HG02763 (cell line): ENCODE results near the gene COX5A.
A peak's percentile ranks its signal among the peaks of the same experiment; 100 is the strongest.

Source experiments
- ATAC-seq: cut with Tn5 transposase; IDR thresholded peaks from one replicate; pipeline ENCODE4 v1.9.1; 2021; ENCODE audit warnings: mild to moderate bottlenecking, moderate library complexity; ENCODE audit not compliant: unreplicated experiment

Gene COX5A

DNA sequence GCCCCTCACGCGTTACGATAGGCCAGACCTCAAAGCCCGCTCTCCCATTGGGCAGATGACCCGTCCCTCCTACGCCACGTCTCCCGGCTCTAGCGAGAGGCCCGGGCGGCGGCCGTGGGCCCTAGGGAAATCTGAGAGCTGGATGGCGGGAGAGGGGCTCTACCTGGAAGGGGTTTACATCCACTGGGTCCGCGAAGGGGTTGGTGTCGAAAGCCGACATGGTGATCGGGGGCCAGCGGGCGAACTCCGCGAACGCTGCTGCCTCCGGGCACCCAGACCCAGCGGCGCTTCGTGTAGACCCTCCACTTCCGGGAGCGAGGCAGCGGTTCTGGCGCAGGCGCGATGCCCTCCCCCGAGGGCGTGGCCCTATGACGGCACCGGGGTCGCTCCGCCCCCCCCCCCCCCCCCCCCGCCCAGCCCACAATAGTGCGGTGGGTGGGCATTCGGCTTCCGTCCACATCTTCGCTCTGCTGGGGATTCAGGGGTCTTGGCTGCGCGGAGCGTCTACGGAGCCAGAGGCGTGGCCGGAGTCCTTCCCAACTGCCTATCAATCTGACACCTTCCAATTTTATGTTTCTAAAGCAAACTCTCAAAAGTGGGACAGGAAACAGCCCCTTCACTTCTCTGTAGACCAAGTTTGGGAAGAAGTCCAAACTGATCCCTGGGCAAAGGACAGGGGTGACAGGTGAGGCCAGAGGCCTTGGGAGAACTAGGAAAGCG lies 64.7 kb downstream of the COX5A start, which contains the start of gene SCAMP2:
SCAMP2 (minus strand) TSS at position 330 of the 720 bp plus-strand sequence; CDS start at position 220, 110 bp downstream.
- ATAC-seq: peak; percentile 80

DNA sequence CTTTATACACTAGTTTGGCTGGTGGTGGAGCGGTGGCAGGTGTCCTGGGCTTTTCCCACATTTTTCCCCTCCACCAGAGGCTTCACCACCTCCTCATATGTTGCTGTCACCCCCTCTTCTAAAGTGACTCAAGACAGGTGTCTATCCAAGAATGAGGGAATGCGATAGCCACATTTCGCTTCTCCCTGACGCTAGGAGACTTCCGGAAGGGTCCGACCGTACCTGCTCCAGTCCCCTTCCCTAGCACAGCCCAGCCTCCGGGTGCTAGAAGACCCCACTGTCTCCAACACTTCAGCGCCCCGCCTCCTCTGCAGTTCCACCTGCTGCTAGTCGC lies 65.2 kb downstream of the COX5A start:
- ATAC-seq: no peak

DNA sequence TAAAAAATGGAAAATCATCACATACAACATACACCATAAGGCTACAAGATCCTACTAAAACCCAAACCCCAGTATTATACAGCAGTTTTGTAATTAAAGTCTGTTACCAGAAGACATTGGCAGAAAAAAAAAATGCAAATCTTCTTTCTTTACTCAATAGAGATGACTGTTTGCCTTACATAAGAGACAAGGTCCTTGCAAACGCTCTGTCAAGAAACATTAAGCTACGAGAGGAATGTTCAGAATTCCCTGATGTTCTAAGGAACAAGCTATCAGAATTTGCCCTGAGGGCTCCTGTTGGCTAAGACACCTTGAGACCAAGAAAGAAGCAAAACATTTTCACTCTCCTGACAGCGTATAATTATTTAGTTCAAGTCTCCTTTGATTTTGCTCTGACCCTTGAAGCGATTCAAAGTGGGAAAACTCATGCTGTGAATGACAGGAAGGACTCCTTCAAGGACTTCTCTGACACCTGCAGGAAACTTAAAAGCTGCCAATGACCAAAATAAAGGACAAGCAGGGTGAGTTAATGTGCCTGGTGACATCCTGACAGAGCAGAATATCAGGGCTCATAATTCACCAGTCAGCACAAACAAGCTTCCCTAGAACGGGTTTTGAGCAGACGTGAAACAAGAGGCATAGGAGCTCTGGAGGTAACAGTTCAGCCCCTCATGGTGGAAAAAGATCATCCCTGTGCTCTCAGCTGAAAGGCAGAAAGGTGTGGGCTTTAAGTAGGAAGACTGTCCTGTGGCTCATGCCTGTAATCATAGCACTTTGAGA lies 67.2 kb downstream of the COX5A start:
- ATAC-seq: no peak
